ENCODE results near the gene TBXAS1. TPM values are rescaled to one million over a fixed set of nuclear protein-coding genes. Genes with fewer than 3 reads are reported as not detected.

The TBXAS1 gene
- total and polyA plus RNA-seq, 2 donors (not counting 3 experiments of a cell fraction or from before 2014, with no cell fraction given): 2.1 to 4.3 TPM

GRCh38 chr7:140000666-140001268 lies 171.7 kb downstream of the TBXAS1 start:
- no peaks in the 10 kb centered on the region for H4K20me1 ChIP-seq (replicated peaks; ENCODE audit: control insufficient read depth, extremely low read depth, insufficient read depth, low read length)
- H3K9me3 ChIP-seq (replicated peaks; ENCODE audit: control insufficient read depth, insufficient read depth, low read length): no peaks in the 10 kb centered on the region
- H3K27me3 ChIP-seq (ENCODE audit: control insufficient read depth in 2 of 2, insufficient read depth in 2 of 2, low read length in 2 of 2): no peaks in the 10 kb centered on the region
- no peak overlapping the region for H3K9ac ChIP-seq (replicated peaks; ENCODE audit: extremely low read depth, insufficient read depth, low read length)
- DNase-seq (ENCODE audit: low read depth, low spot score) (no peak), FAIRE-seq (no peak)
- BruUV-seq (replicated peaks): no TSS peak
- no peak overlapping the region for H3K27ac ChIP-seq (ENCODE audit: insufficient read depth, low read depth, low read length)
- H3K4me3 ChIP-seq (replicated peaks in 1 of 3; ENCODE audit: insufficient read depth in 1 of 3, low read depth in 1 of 3, low read length in 3 of 3): no peak overlapping the region
- no peak for TF ChIP-seq MAX (IDR thresholded peaks at IDR 0.05; ENCODE audit: insufficient read depth, insufficient read length)
- no peak for TF ChIP-seq EZH2 (IDR thresholded peaks at IDR 0.05; ENCODE audit: borderline replicate concordance, low read depth, low read length, severe bottlenecking)
- TF ChIP-seq POLR2AphosphoS5 (IDR thresholded peaks at IDR 0.05; ENCODE audit: insufficient read depth, low read depth, low read length): no peak
- TF ChIP-seq FOS (IDR thresholded peaks at IDR 0.05; ENCODE audit: borderline replicate concordance, insufficient read depth, low read length): no peak
- no peak for TF ChIP-seq GATA2 (IDR thresholded peaks at IDR 0.05; ENCODE audit: insufficient read depth, insufficient read length, low read depth, low read length)
- TF ChIP-seq CTCF (IDR thresholded peaks at IDR 0.05; ENCODE audit: extremely low read depth in 1 of 2, insufficient read depth in 1 of 2, low read depth in 1 of 2, low read length in 2 of 2): no peak
- no peak for TF ChIP-seq JUN (IDR thresholded peaks at IDR 0.05; ENCODE audit: borderline replicate concordance, insufficient read depth, insufficient read length, low read depth)
- no peak for TF ChIP-seq MYC (IDR thresholded peaks at IDR 0.05; ENCODE audit: low read depth, low read length)
- no peaks in the 10 kb centered on the region for H3K4me1 ChIP-seq (ENCODE audit: control insufficient read depth, extremely low read depth, insufficient read depth, low read length)
- H3K9me1 ChIP-seq (replicated peaks; ENCODE audit: control insufficient read depth, extremely low read depth, insufficient read depth, low read length): no peaks in the 10 kb centered on the region
- ChIA-PET CTCF (interaction anchor here (0.8 to 12.2 kb wide), 6 partner anchors 63 to 566 kb away, joined by 6 to 233 read pairs (median 60); no protein-coding TSS in a partner anchor), POLR2A (no interaction called here)
- no peaks in the 10 kb centered on the region for H3K36me3 ChIP-seq (ENCODE audit: control insufficient read depth in 2 of 2, extremely low read depth in 1 of 2, insufficient read depth in 2 of 2, low read length in 2 of 2)
- dilution Hi-C loops (cut with MboI; ENCODE audit: extremely low pct_ligation_motif_present, low sequenced_read_pairs): loop anchor here (25.0 kb wide), 1 partner anchor 388 kb away; no protein-coding TSS in a partner anchor
- H3K79me2 ChIP-seq (ENCODE audit: control insufficient read depth, insufficient read depth, low read length): no peaks in the 10 kb centered on the region
- H3K4me2 ChIP-seq (ENCODE audit: insufficient read depth, low read length): no peak overlapping the region
- H2AFZ ChIP-seq (ENCODE audit: low read depth, low read length): no peak overlapping the region
- intact Hi-C loops (cut with micrococcal nuclease): loop anchor here (5.0 kb wide), 1 partner anchor 278 kb away; no protein-coding TSS in a partner anchor
